Thyroid gland (tissue), 4 donors: ENCODE data around the gene OVOL1. TPM values are rescaled to one million over a fixed set of nuclear protein-coding genes. Genes with fewer than 3 reads are reported as not detected.

Experiments used
- DNase-seq, 2 donors: peaks; one replicate each; pipeline ENCODE4 v3.0.0-alpha.2; 2019
- H3K27ac ChIP-seq, 3 donors: fragments of 200-600 bp; sonication (generic); 1 replicate in 2 of 3; 2 replicates in 1 of 3; pipeline ENCODE4 v1.5.1; 2016 to 2019; ENCODE audit warnings: mild to moderate bottlenecking in 1 of 3, moderate library complexity in 1 of 3
- H3K27me3 ChIP-seq: fragments of 200-600 bp; sonication (generic); one replicate; pipeline ENCODE4 v1.5.1; 2019
- H3K36me3 ChIP-seq, 2 donors: fragments of 200-600 bp; sonication (generic); one replicate each; pipeline ENCODE4 v1.5.1; 2016 to 2019
- H3K4me1 ChIP-seq, 2 donors: fragments of 200-600 bp; sonication (generic); one replicate each; pipeline ENCODE4 v1.5.1; 2017 to 2019
- H3K4me3 ChIP-seq, 3 donors: fragments of 200-600 bp; sonication (generic); replicated peaks in 1 of 3; 1 replicate in 2 of 3; 2 replicates in 1 of 3; pipeline ENCODE4 v1.5.1; 2016; ENCODE audit warnings: mild to moderate bottlenecking in 1 of 3
- H3K9me3 ChIP-seq: fragments of 200-600 bp; sonication (generic); one replicate; pipeline ENCODE4 v1.5.1; 2017
- CTCF ChIP-seq, 6 experiments: fragments of 200-600 bp in 3 of 6; fragments of 450-650 bp in 3 of 6; sonication (generic) in 3 of 6; IDR thresholded peaks; one replicate each; pipeline ENCODE4 v1.5.1; 2016 to 2019; ENCODE audit warnings: antibody characterized with exemption in 6 of 6, mild to moderate bottlenecking in 2 of 6, inconsistent platforms in 1 of 6, moderate library complexity in 1 of 6
- POLR2A ChIP-seq, 2 donors: fragments of 450-650 bp; IDR thresholded peaks; one replicate each; pipeline ENCODE4 v1.6.1; 2017; ENCODE audit warnings: antibody characterized with exemption in 2 of 2, mild to moderate bottlenecking in 2 of 2, moderate library complexity in 1 of 2
- WGBS, 2 donors: methylation state at CpG; one replicate each; pipeline ENCODE4 v1.1.5; 2017; 5-methylcytosine and 5-hydroxymethylcytosine counted together
- intact Hi-C: fragments of 100-400 bp; cut with DNase I; formaldehyde crosslinking; loops from one replicate; pipeline ENCODE4 v1.15.1; 2023
- total RNA-seq, 4 donors: library from RNA; depleted of rRNA; stranded (reverse); fragments of >200 nt; gene quantifications; one replicate each; pipeline ENCODE4 v1.2.3, GENCODE V29; 2016

Gene OVOL1
- total RNA-seq, 4 donors from 2014 or later = 1.1 to 6.6 (median 5.2) TPM

GRCh38 chr11:65774525-65775306 is 12.1 kb upstream of the OVOL1 start:
- 89 to 92% methylated on average over 9 of the region's 9 CpGs for WGBS, 2 donors
- no peak overlapping the region for H3K4me3 ChIP-seq
- peaks cover 6 to 17% of the 10 kb centered on the region in 2 donors for H3K4me1 ChIP-seq
- TF ChIP-seq POLR2A (IDR thresholded peaks at IDR 0.05) (no peak), CTCF (IDR thresholded peaks at IDR 0.05) (no peak)
- DNase-seq = no peak
- H3K36me3 ChIP-seq = peaks cover 16 to 20% of the 10 kb centered on the region in 2 donors
- H3K9me3 ChIP-seq = no peaks in the 10 kb centered on the region
- H3K27ac ChIP-seq = no peak overlapping the region
- intact Hi-C loops = loop anchor here (5.0 kb wide), 1 partner anchor 57 kb away; no protein-coding TSS in a partner anchor
- no peaks in the 10 kb centered on the region for H3K27me3 ChIP-seq

GRCh38 chr11:65776196-65776595 is 10.7 kb upstream of the OVOL1 start:
- Histone ChIP-seq H3K27me3 (no peaks in the 10 kb centered on the region), H3K36me3 (peaks cover 16 to 20% of the 10 kb centered on the region in 2 donors), H3K4me3 (no peak overlapping the region), H3K9me3 (no peaks in the 10 kb centered on the region), H3K27ac (no peak overlapping the region), H3K4me1 (peaks cover 9 to 20% of the 10 kb centered on the region in 2 donors)
- 82 to 85% methylated on average over 7 to 8 of the region's 8 CpGs for WGBS, 2 donors
- DNase-seq = no peak
- intact Hi-C loops = no loop called here
- no peak for TF ChIP-seq CTCF (IDR thresholded peaks at IDR 0.05)
- no peak for TF ChIP-seq POLR2A (IDR thresholded peaks at IDR 0.05)

GRCh38 chr11:65776710-65777141 is 10.1 kb upstream of the OVOL1 start:
- H3K27me3 ChIP-seq = no peaks in the 10 kb centered on the region
- H3K36me3 ChIP-seq = peaks cover 16 to 20% of the 10 kb centered on the region in 2 donors
- H3K9me3 ChIP-seq = no peaks in the 10 kb centered on the region
- TF ChIP-seq CTCF (IDR thresholded peaks at IDR 0.05) (no peak), POLR2A (IDR thresholded peaks at IDR 0.05) (no peak)
- 88 to 97% methylated on average over 7 to 8 of the region's 8 CpGs for WGBS, 2 donors
- H3K27ac ChIP-seq = no peak overlapping the region
- H3K4me1 ChIP-seq = peaks cover 9 to 25% of the 10 kb centered on the region in 2 donors
- no peak for DNase-seq
- no peak overlapping the region for H3K4me3 ChIP-seq
- intact Hi-C loops = no loop called here

GRCh38 chr11:65777241-65777640 is 9.6 kb upstream of the OVOL1 start:
- no peak for DNase-seq
- TF ChIP-seq CTCF (IDR thresholded peaks at IDR 0.05) (no peak), POLR2A (IDR thresholded peaks at IDR 0.05) (no peak)
- intact Hi-C loops = no loop called here
- Histone ChIP-seq H3K4me3 (no peak overlapping the region), H3K27me3 (no peaks in the 10 kb centered on the region), H3K36me3 (peaks cover 16 to 20% of the 10 kb centered on the region in 2 donors), H3K27ac (no peak overlapping the region), H3K4me1 (peaks cover 9 to 26% of the 10 kb centered on the region in 2 donors), H3K9me3 (no peaks in the 10 kb centered on the region)
- WGBS, 2 donors = 81 to 85% methylated on average over 8 of the region's 8 CpGs

GRCh38 chr11:65777821-65778361 is 9.0 kb upstream of the OVOL1 start:
- no peak for DNase-seq
- Histone ChIP-seq H3K36me3 (peaks cover 16 to 20% of the 10 kb centered on the region in 2 donors), H3K4me3 (no peak overlapping the region), H3K27me3 (no peaks in the 10 kb centered on the region), H3K9me3 (no peaks in the 10 kb centered on the region), H3K27ac (no peak overlapping the region), H3K4me1 (peaks cover 9 to 26% of the 10 kb centered on the region in 2 donors)
- no peak for TF ChIP-seq CTCF (IDR thresholded peaks at IDR 0.05)
- TF ChIP-seq POLR2A (IDR thresholded peaks at IDR 0.05) = no peak
- intact Hi-C loops = loop anchor here (2.0 kb wide), 1 partner anchor 37 kb away; no protein-coding TSS in a partner anchor
- 89 to 96% methylated on average over 8 to 22 of the region's 23 CpGs for WGBS, 2 donors
